Mesenchymal stem cell (in vitro differentiated cells and primary cell): ENCODE results near the gene CFDP1. TPM values are rescaled to one million over a fixed set of nuclear protein-coding genes. Genes with fewer than 3 reads are reported as not detected.

ENCODE experiments used
- small RNA-seq: library from polyadenylated mRNA; stranded (forward); fragments of <200 nt; extraction: miRNeasy Mini kit (QIAGEN cat#:217004); gene quantifications from one replicate; pipeline ENCODE3, GENCODE V24; 2013; ENCODE audit warnings: low read depth

CFDP1 gene

Small RNAs within 50 kb of the gene (small RNA-seq; reads per million reads assigned to genes)
- not detected for gene RF00598
- not detected for gene RNU6-758P
